HepG2 (cell line): ENCODE results near the gene SP9. TPM values are rescaled to one million over a fixed set of nuclear protein-coding genes. Genes with fewer than 3 reads are reported as not detected.

ENCODE experiments used
- ARID2 ChIP-seq: sonication (generic); formaldehyde crosslinking; IDR thresholded peaks from 2 replicates; pipeline ENCODE4 v1.8.1; 2022; ENCODE audit warnings: mild to moderate bottlenecking, missing genetic modification reagents, borderline replicate concordance
- CBFB ChIP-seq: sonication (generic); formaldehyde crosslinking; IDR thresholded peaks from 2 replicates; pipeline ENCODE4 v1.4.0; 2020; ENCODE audit warnings: missing genetic modification reagents
- DPF2 ChIP-seq: sonication (generic); formaldehyde crosslinking; IDR thresholded peaks from 2 replicates; pipeline ENCODE4 v1.4.0; 2020; ENCODE audit warnings: mild to moderate bottlenecking, low read depth, missing genetic modification reagents, borderline replicate concordance
- GATAD1 ChIP-seq: IDR thresholded peaks from 2 replicates; pipeline ENCODE4 v1.6.1; 2016; ENCODE audit warnings: missing genetic modification reagents, missing compliant biosample characterization
- KLF16 ChIP-seq, 2 experiments: sonication (generic) in 1 of 2; formaldehyde crosslinking in 1 of 2; IDR thresholded peaks; 2 replicates each; pipeline versions ENCODE4 v1.6.1 to v1.8.0; 2016 to 2023; ENCODE audit warnings: missing genetic modification reagents in 2 of 2, missing compliant biosample characterization in 1 of 2
- MLLT10 ChIP-seq: sonication (generic); formaldehyde crosslinking; IDR thresholded peaks from 2 replicates; pipeline ENCODE4 v1.4.0; 2020; ENCODE audit warnings: missing genetic modification reagents
- SMAD3 ChIP-seq: sonication (generic); formaldehyde crosslinking; IDR thresholded peaks from 2 replicates; pipeline ENCODE4 v1.4.0; 2020; ENCODE audit warnings: missing genetic modification reagents
- SYNCRIP ChIP-seq: fragments of 200-400 bp; formaldehyde crosslinking; IDR thresholded peaks from 2 replicates; pipeline ENCODE4 v1.6.1; 2018; ENCODE audit warnings: mild to moderate bottlenecking, low read depth, low read length; ENCODE audit not compliant: insufficient read depth
- TAF15 ChIP-seq: fragments of 200-400 bp; formaldehyde crosslinking; IDR thresholded peaks from one replicate; pipeline ENCODE4 v1.6.1; 2018; ENCODE audit warnings: mild to moderate bottlenecking, low read depth, low read length; ENCODE audit not compliant: poor library complexity, severe bottlenecking
- TCF7 ChIP-seq: sonication (generic); IDR thresholded peaks from 2 replicates; pipeline ENCODE4 v1.6.1; 2016; ENCODE audit warnings: antibody characterized with exemption, low read depth
- ZC3H13 ChIP-seq: sonication (generic); formaldehyde crosslinking; IDR thresholded peaks from 2 replicates; pipeline ENCODE4 v1.8.1; 2023; ENCODE audit warnings: mild to moderate bottlenecking, missing genetic modification reagents, moderate library complexity
- ZNF138 ChIP-seq: sonication (generic); formaldehyde crosslinking; IDR thresholded peaks from 2 replicates; pipeline ENCODE4 v1.5.0; 2020; ENCODE audit warnings: mild to moderate bottlenecking, low read depth, missing genetic modification reagents
- ZNF44 ChIP-seq: sonication (generic); formaldehyde crosslinking; IDR thresholded peaks from 2 replicates; pipeline ENCODE4 v1.5.1; 2020; ENCODE audit warnings: mild to moderate bottlenecking, missing genetic modification reagents
- ZNF605 ChIP-seq: sonication (generic); formaldehyde crosslinking; IDR thresholded peaks from 2 replicates; pipeline ENCODE4 v1.8.0; 2022; ENCODE audit warnings: mild to moderate bottlenecking, missing genetic modification reagents
- ZNF615 ChIP-seq: sonication (generic); formaldehyde crosslinking; IDR thresholded peaks from 2 replicates; pipeline ENCODE4 v1.5.0; 2020; ENCODE audit warnings: mild to moderate bottlenecking, missing genetic modification reagents, borderline replicate concordance
- ZNF652 ChIP-seq: IDR thresholded peaks from 2 replicates; pipeline ENCODE4 v1.6.1; 2016; ENCODE audit warnings: low read depth, borderline replicate concordance
- polyA plus RNA-seq, 8 experiments: library from polyadenylated mRNA; depleted of rRNA in 3 of 8; stranded (reverse) in 7 of 8; unstranded in 1 of 8; fragments of >200 nt; fragmentation: Illumina TruSeq in 4 of 8; extraction: Trizol in 4 of 8; gene quantifications; 2 replicates each; pipeline versions ENCODE4 v1.2.1 to v1.2.3, GENCODE V29; 2011 to 2016; ENCODE audit warnings: low read depth in 4 of 8, missing spikeins in 1 of 8, mixed read lengths in 1 of 8; ENCODE audit not compliant: insufficient read depth in 1 of 8
- total RNA-seq, 5 experiments: library from RNA; depleted of rRNA; stranded (reverse); fragments of >200 nt; fragmentation: Illumina TruSeq; extraction: Trizol; gene quantifications; 2 replicates each; pipeline ENCODE4 v1.2.3, GENCODE V29; 2016; ENCODE audit warnings: low read depth in 1 of 5
- TF ChIP-seq, protein P1 (sequence below): sonication (generic); formaldehyde crosslinking; IDR thresholded peaks from 2 replicates; pipeline ENCODE4 v1.8.1; 2022; ENCODE audit warnings: low read depth, mild to moderate bottlenecking, missing genetic modification reagents
- TF ChIP-seq, protein P2 (sequence below): sonication (generic); formaldehyde crosslinking; IDR thresholded peaks from 2 replicates; pipeline ENCODE4 v1.5.1; 2020; ENCODE audit warnings: mild to moderate bottlenecking, missing genetic modification reagents, borderline replicate concordance
- TF ChIP-seq, protein P3 (sequence below): sonication (generic); formaldehyde crosslinking; conservative IDR thresholded peaks from 2 replicates; pipeline ENCODE4 v1.8.0; 2022; ENCODE audit warnings: mild to moderate bottlenecking, moderate library complexity, missing genetic modification reagents

SP9 gene
- total and polyA plus RNA-seq, 2 of the 13 experiments (the other 11 are each of a cell fraction or from before 2014, with no cell fraction given): not detected

DNA sequence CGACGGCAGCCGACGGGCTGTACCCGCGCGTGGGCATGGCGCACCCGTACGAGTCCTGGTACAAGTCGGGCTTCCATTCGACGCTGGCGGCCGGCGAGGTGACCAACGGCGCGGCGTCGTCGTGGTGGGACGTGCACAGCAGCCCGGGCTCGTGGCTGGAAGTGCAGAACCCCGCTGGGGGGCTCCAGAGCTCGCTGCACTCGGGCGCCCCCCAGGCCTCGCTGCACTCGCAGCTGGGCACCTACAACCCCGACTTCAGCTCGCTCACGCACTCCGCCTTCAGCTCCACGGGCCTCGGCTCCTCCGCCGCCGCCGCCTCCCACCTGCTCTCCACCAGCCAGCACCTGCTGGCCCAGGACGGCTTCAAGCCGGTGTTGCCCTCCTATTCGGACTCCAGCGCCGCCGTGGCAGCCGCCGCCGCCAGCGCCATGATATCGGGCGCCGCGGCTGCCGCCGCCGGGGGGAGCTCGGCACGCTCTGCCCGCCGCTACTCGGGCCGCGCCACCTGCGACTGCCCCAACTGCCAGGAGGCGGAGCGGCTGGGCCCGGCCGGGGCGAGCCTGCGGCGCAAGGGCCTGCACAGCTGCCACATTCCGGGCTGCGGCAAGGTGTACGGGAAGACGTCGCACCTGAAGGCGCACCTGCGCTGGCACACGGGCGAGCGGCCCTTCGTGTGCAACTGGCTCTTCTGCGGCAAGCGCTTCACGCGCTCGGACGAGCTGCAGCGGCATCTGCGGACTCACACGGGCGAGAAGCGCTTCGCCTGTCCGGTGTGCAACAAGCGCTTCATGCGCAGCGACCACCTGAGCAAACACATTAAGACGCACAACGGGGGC, 2.0 kb downstream of the SP9 start (continued):
- TF ChIP-seq KLF16 (CRISPR knock-in tag; IDR thresholded peaks at IDR 0.05) (peak in 1 of 2 experiments; percentile 52; a peak in 1 of 4 replicates), ZNF652 (CRISPR knock-in tag) (no peak), MLLT10 (no peak), DPF2 (CRISPR knock-in tag) (no peak), TAF15 (no peak), TCF7 (no peak), SYNCRIP (no peak), CBFB (CRISPR knock-in tag) (no peak), ZNF605 (CRISPR knock-in tag) (0 out of 2 replicates have a peak, but pooled peaks have one; percentile 21), ARID2 (CRISPR knock-in tag) (no peak), ZC3H13 (CRISPR knock-in tag) (peak; percentile 71; the same call in 1 of the 2 replicates), ZNF138 (CRISPR knock-in tag) (peak; percentile 51; the same call in 1 of the 2 replicates), GATAD1 (CRISPR knock-in tag) (no peak), ZNF44 (CRISPR knock-in tag) (no peak), ZNF615 (CRISPR knock-in tag) (no peak), SMAD3 (CRISPR knock-in tag) (no peak)
- TF ChIP-seq, protein P1, sequence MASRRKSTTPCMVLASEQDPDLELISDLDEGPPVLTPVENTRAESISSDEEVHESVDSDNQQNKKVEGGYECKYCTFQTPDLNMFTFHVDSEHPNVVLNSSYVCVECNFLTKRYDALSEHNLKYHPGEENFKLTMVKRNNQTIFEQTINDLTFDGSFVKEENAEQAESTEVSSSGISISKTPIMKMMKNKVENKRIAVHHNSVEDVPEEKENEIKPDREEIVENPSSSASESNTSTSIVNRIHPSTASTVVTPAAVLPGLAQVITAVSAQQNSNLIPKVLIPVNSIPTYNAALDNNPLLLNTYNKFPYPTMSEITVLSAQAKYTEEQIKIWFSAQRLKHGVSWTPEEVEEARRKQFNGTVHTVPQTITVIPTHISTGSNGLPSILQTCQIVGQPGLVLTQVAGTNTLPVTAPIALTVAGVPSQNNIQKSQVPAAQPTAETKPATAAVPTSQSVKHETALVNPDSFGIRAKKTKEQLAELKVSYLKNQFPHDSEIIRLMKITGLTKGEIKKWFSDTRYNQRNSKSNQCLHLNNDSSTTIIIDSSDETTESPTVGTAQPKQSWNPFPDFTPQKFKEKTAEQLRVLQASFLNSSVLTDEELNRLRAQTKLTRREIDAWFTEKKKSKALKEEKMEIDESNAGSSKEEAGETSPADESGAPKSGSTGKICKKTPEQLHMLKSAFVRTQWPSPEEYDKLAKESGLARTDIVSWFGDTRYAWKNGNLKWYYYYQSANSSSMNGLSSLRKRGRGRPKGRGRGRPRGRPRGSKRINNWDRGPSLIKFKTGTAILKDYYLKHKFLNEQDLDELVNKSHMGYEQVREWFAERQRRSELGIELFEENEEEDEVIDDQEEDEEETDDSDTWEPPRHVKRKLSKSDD (CRISPR knock-in tag): no peak
- TF ChIP-seq, protein P2, sequence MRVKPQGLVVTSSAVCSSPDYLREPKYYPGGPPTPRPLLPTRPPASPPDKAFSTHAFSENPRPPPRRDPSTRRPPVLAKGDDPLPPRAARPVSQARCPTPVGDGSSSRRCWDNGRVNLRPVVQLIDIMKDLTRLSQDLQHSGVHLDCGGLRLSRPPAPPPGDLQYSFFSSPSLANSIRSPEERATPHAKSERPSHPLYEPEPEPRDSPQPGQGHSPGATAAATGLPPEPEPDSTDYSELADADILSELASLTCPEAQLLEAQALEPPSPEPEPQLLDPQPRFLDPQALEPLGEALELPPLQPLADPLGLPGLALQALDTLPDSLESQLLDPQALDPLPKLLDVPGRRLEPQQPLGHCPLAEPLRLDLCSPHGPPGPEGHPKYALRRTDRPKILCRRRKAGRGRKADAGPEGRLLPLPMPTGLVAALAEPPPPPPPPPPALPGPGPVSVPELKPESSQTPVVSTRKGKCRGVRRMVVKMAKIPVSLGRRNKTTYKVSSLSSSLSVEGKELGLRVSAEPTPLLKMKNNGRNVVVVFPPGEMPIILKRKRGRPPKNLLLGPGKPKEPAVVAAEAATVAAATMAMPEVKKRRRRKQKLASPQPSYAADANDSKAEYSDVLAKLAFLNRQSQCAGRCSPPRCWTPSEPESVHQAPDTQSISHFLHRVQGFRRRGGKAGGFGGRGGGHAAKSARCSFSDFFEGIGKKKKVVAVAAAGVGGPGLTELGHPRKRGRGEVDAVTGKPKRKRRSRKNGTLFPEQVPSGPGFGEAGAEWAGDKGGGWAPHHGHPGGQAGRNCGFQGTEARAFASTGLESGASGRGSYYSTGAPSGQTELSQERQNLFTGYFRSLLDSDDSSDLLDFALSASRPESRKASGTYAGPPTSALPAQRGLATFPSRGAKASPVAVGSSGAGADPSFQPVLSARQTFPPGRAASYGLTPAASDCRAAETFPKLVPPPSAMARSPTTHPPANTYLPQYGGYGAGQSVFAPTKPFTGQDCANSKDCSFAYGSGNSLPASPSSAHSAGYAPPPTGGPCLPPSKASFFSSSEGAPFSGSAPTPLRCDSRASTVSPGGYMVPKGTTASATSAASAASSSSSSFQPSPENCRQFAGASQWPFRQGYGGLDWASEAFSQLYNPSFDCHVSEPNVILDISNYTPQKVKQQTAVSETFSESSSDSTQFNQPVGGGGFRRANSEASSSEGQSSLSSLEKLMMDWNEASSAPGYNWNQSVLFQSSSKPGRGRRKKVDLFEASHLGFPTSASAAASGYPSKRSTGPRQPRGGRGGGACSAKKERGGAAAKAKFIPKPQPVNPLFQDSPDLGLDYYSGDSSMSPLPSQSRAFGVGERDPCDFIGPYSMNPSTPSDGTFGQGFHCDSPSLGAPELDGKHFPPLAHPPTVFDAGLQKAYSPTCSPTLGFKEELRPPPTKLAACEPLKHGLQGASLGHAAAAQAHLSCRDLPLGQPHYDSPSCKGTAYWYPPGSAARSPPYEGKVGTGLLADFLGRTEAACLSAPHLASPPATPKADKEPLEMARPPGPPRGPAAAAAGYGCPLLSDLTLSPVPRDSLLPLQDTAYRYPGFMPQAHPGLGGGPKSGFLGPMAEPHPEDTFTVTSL (CRISPR knock-in tag): no peak
- TF ChIP-seq, protein P3, sequence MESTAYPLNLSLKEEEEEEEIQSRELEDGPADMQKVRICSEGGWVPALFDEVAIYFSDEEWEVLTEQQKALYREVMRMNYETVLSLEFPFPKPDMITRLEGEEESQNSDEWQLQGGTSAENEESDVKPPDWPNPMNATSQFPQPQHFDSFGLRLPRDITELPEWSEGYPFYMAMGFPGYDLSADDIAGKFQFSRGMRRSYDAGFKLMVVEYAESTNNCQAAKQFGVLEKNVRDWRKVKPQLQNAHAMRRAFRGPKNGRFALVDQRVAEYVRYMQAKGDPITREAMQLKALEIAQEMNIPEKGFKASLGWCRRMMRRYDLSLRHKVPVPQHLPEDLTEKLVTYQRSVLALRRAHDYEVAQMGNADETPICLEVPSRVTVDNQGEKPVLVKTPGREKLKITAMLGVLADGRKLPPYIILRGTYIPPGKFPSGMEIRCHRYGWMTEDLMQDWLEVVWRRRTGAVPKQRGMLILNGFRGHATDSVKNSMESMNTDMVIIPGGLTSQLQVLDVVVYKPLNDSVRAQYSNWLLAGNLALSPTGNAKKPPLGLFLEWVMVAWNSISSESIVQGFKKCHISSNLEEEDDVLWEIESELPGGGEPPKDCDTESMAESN: no peak
